Stomach (tissue), 9 donors: Measurements from ENCODE around the gene NYNRIN. TPM values are rescaled to one million over a fixed set of nuclear protein-coding genes. Genes with fewer than 3 reads are reported as not detected.

ENCODE experiments used
- DNase-seq, 2 donors: peaks; one replicate each; pipeline versions ENCODE4 v3.0.0 to v3.0.0-alpha.2; 2013 to 2019
- H3K27ac ChIP-seq, 5 donors: fragments of 200-600 bp in 4 of 5; sonication (generic) in 4 of 5; one replicate each; pipeline ENCODE4 v1.5.1; 2013 to 2019; ENCODE audit warnings: mild to moderate bottlenecking in 1 of 5, moderate library complexity in 1 of 5
- H3K27me3 ChIP-seq, 3 donors: fragments of 200-600 bp; sonication (generic); one replicate each; pipeline ENCODE4 v1.5.1; 2017 to 2019; ENCODE audit warnings: mixed run types in 1 of 3
- H3K36me3 ChIP-seq, 4 donors: fragments of 200-600 bp; sonication (generic); 1 replicate in 3 of 4; 2 replicates in 1 of 4; pipeline ENCODE4 v1.5.1; 2016 to 2019
- H3K4me1 ChIP-seq, 4 donors: fragments of 200-600 bp; sonication (generic); one replicate each; pipeline ENCODE4 v1.5.1; 2016 to 2019
- H3K4me3 ChIP-seq, 4 donors: fragments of 200-600 bp; sonication (generic) in 3 of 4; one replicate each; pipeline ENCODE4 v1.5.1; 2016 to 2019; ENCODE audit warnings: mild to moderate bottlenecking in 1 of 4
- H3K9me3 ChIP-seq, 4 donors: fragments of 200-600 bp; sonication (generic); one replicate each; pipeline ENCODE4 v1.5.1; 2016 to 2019
- EP300 ChIP-seq: sonication (generic); formaldehyde crosslinking; IDR thresholded peaks from one replicate; pipeline ENCODE4 v1.6.1; 2017; ENCODE audit warnings: antibody characterized with exemption
- POLR2A ChIP-seq, 4 donors: fragments of 450-650 bp; IDR thresholded peaks; one replicate each; pipeline ENCODE4 v1.6.1; 2016; ENCODE audit warnings: antibody characterized with exemption in 4 of 4, control low read depth in 2 of 4, mild to moderate bottlenecking in 1 of 4, moderate library complexity in 1 of 4
- POLR2AphosphoS5 ChIP-seq, 3 donors: sonication (generic); formaldehyde crosslinking; IDR thresholded peaks; one replicate each; pipeline ENCODE4 v1.6.1; 2016; ENCODE audit warnings: antibody characterized with exemption in 3 of 3
- WGBS, 5 donors: extraction: QIAGEN DNeasy Blood & Tissue Kit in 3 of 5; methylation state at CpG; one replicate each; pipeline versions ENCODE4 v1.1.5 to v1.1.7; 2013 to 2018; 5-methylcytosine and 5-hydroxymethylcytosine counted together
- intact Hi-C: fragments of 100-400 bp; cut with DNase I; formaldehyde crosslinking; loops from one replicate; pipeline ENCODE4 v1.15.1; 2023; ENCODE audit warnings: low total_unique reads
- polyA plus RNA-seq, 3 donors: library from polyadenylated mRNA; stranded (reverse); fragments of 200-250 nt; gene quantifications; one replicate each; pipeline ENCODE4 v1.2.3, GENCODE V29; 2013
- total RNA-seq, 5 donors: library from RNA; depleted of rRNA; stranded (reverse); fragments of >200 nt; gene quantifications; one replicate each; pipeline versions ENCODE4 v1.1.0 to v1.2.3, GENCODE V29; 2014 to 2016
- TF ChIP-seq, protein P1 (sequence below), 7 experiments: fragments of 450-650 bp in 4 of 7; fragments of 200-600 bp in 3 of 7; sonication (generic) in 3 of 7; IDR thresholded peaks; one replicate each; pipeline ENCODE4 v1.5.1; 2016 to 2019; ENCODE audit warnings: antibody characterized with exemption in 7 of 7, control low read depth in 2 of 7, mild to moderate bottlenecking in 1 of 7
- donor health status: healthy with polysubstance abuse.
- donor health status: Bipolar disorder and iron deficiency.
- donor health status: healthy.

NYNRIN gene
- total and polyA plus RNA-seq, 8 donors: 2.3 to 16.0 (median 4.3) TPM

DNA sequence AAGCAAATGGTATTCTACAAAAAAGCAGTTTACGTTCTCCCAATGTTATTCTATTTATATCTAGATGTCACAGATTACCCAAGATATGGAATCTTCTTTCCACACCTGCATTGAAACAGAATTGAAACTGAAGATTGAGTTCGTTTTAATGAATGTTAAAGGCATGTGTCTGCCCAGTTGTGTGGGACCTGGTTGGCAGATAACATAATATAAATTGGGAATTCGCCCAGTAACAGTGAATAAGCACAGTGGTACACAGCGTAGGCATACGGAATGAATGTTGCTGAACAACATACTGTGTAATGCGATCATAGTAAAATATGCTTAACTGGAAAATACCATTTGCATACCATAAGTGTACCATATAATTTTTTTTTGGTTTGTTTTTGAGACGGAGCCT is 35.2 kb downstream of the NYNRIN start:
- no peaks in the 10 kb centered on the region for H3K27me3 ChIP-seq
- no peak overlapping the region for H3K27ac ChIP-seq
- H3K4me1 ChIP-seq: peaks cover 43 to 85% (median 75%) of the 10 kb centered on the region in 4 donors
- H3K4me3 ChIP-seq: no peak overlapping the region
- intact Hi-C loops: loop anchor here (5.0 kb wide), 1 partner anchor 102 kb away; no protein-coding TSS in a partner anchor
- H3K36me3 ChIP-seq: peaks cover 43 to 78% (median 70%) of the 10 kb centered on the region in 4 donors
- 34 to 65% (median 49%) methylated on average over 7 of the region's 7 CpGs for WGBS, 5 donors
- no peak for DNase-seq
- TF ChIP-seq, protein P1, sequence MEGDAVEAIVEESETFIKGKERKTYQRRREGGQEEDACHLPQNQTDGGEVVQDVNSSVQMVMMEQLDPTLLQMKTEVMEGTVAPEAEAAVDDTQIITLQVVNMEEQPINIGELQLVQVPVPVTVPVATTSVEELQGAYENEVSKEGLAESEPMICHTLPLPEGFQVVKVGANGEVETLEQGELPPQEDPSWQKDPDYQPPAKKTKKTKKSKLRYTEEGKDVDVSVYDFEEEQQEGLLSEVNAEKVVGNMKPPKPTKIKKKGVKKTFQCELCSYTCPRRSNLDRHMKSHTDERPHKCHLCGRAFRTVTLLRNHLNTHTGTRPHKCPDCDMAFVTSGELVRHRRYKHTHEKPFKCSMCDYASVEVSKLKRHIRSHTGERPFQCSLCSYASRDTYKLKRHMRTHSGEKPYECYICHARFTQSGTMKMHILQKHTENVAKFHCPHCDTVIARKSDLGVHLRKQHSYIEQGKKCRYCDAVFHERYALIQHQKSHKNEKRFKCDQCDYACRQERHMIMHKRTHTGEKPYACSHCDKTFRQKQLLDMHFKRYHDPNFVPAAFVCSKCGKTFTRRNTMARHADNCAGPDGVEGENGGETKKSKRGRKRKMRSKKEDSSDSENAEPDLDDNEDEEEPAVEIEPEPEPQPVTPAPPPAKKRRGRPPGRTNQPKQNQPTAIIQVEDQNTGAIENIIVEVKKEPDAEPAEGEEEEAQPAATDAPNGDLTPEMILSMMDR (IDR thresholded peaks at IDR 0.05): no peak
- TF ChIP-seq EP300 (no peak), POLR2AphosphoS5 (IDR thresholded peaks at IDR 0.05) (no peak), POLR2A (IDR thresholded peaks at IDR 0.05) (no peak)
- H3K9me3 ChIP-seq: no peaks in the 10 kb centered on the region

- peaks cover 50 to 84% (median 76%) of the 10 kb centered on the region in 4 donors for H3K36me3 ChIP-seq
- peak overlapping the region in 4 of 5 donors; percentile 2 to 72 (median 60) for H3K27ac ChIP-seq
- intact Hi-C loops: loop anchor here (5.0 kb wide), 1 partner anchor 102 kb away; no protein-coding TSS in a partner anchor
Observed at GRCh38 chr14:24434676-24435075, 35.9 kb downstream of the NYNRIN start.

DNA sequence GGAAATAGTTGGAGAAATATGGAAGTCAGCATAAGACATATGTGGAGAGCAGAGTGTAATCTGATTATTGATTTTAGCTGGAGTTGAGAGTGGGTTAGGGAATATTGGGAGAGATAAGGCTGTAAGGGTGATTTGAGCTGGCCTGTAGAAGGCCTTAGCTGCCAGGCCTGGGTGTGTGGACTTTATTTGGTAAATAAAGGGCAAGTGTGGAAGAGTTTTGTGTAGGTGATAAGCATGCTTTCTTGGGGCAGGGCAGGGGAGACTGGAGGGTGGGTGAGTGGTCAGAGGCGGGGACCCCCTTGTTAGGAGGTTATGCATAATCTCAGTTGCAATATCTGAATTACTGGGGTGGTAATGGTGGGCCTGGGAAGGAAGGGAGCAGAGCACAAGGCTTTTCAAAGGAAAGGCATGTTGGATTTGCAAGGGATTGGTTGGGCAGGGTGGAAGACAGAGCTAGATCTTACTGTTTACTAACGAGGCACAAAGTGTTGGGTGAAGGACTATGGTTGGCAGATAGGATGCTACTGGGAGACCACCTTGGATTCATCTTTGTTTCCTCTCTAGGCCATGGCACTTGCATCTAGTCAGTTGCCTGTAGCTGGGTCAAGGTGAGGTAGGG is 36.5 kb downstream of the NYNRIN start:
- H3K4me3 ChIP-seq: no peak overlapping the region
- no peaks in the 10 kb centered on the region for H3K27me3 ChIP-seq
- H3K4me1 ChIP-seq: peaks cover 43 to 93% (median 75%) of the 10 kb centered on the region in 4 donors
- WGBS, 5 donors: 40 to 63% (median 61%) methylated on average over 2 of the region's 2 CpGs
- no peaks in the 10 kb centered on the region for H3K9me3 ChIP-seq
- peaks cover 51 to 90% (median 83%) of the 10 kb centered on the region in 4 donors for H3K36me3 ChIP-seq
- intact Hi-C loops: no loop called here
- H3K27ac ChIP-seq: peak overlapping the region in 4 of 5 donors; percentile 2 to 72 (median 60)
- DNase-seq: no peak
- TF ChIP-seq, protein P1 (IDR thresholded peaks at IDR 0.05): no peak
- TF ChIP-seq POLR2A (IDR thresholded peaks at IDR 0.05): no peak
- TF ChIP-seq EP300: no peak
- TF ChIP-seq POLR2AphosphoS5 (IDR thresholded peaks at IDR 0.05): no peak

More at GRCh38 chr14:24434676-24435075, 35.9 kb downstream of the NYNRIN start:
- Histone ChIP-seq H3K27me3 (no peaks in the 10 kb centered on the region), H3K4me3 (no peak overlapping the region), H3K9me3 (no peaks in the 10 kb centered on the region), H3K4me1 (peaks cover 37 to 87% (median 72%) of the 10 kb centered on the region in 4 donors)
- 55 to 66% (median 59%) methylated on average over 3 of the region's 3 CpGs for WGBS, 5 donors
- TF ChIP-seq, protein P1 (IDR thresholded peaks at IDR 0.05): no peak
- DNase-seq: no peak

DNA sequence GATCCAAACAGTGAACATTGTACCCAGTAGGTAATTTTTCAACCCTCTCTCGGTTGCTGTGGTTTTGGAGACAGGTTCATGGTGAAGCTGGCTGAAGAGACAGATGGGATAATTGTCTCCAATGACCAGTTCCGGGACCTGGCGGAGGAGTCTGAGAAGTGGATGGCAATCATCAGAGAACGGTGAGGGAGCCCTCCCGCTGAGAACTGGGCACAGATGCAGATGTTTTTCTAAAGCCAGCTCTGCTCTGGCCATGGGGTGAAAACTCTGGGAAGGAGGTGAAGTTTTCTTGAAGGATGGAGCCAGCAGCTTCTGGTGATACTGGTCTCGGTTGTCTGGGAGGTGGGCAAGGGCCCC is 37.2 kb downstream of the NYNRIN start:
- peaks cover 43 to 93% (median 75%) of the 10 kb centered on the region in 4 donors for H3K4me1 ChIP-seq
- no peak for TF ChIP-seq EP300
- TF ChIP-seq, protein P1 (IDR thresholded peaks at IDR 0.05): no peak
- TF ChIP-seq POLR2AphosphoS5 (IDR thresholded peaks at IDR 0.05): no peak
- no peak for TF ChIP-seq POLR2A (IDR thresholded peaks at IDR 0.05)
- peaks cover 51 to 97% (median 89%) of the 10 kb centered on the region in 4 donors for H3K36me3 ChIP-seq
- intact Hi-C loops: no loop called here
- H3K4me3 ChIP-seq: no peak overlapping the region
- no peaks in the 10 kb centered on the region for H3K9me3 ChIP-seq
- H3K27me3 ChIP-seq: no peaks in the 10 kb centered on the region
- 56 to 73% (median 64%) methylated on average over 6 of the region's 6 CpGs for WGBS, 5 donors
- no peak for DNase-seq
- H3K27ac ChIP-seq: peak overlapping the region in 4 of 5 donors; percentile 27 to 72 (median 60)
